ENCODE measurements around the gene SPATA6L. TPM values are rescaled to one million over a fixed set of nuclear protein-coding genes. Genes with fewer than 3 reads are reported as not detected.

The SPATA6L gene
- total RNA-seq, 1 donor from 2014 or later, result 6.7 TPM

DNA sequence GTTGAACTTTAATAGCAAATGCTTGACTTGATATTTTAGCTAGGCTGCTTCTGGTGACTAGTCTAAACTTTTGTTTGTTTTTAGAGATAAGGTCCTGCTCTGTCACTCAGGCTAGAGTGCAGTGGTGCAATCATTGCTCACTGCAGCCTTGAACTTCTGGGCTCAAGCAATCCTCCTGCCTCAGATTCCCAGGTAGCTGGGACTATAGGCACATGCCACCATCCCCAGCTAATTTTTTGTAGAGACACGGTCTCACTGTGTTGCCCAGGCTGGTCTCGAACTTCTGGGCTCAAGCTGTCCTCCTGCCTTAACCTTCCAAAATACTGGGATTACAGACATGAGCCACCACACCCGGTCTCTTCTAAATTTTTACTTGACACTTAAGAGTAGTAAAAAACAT is 33.8 kb upstream of the SPATA6L start:
- TF ChIP-seq, protein P1, sequence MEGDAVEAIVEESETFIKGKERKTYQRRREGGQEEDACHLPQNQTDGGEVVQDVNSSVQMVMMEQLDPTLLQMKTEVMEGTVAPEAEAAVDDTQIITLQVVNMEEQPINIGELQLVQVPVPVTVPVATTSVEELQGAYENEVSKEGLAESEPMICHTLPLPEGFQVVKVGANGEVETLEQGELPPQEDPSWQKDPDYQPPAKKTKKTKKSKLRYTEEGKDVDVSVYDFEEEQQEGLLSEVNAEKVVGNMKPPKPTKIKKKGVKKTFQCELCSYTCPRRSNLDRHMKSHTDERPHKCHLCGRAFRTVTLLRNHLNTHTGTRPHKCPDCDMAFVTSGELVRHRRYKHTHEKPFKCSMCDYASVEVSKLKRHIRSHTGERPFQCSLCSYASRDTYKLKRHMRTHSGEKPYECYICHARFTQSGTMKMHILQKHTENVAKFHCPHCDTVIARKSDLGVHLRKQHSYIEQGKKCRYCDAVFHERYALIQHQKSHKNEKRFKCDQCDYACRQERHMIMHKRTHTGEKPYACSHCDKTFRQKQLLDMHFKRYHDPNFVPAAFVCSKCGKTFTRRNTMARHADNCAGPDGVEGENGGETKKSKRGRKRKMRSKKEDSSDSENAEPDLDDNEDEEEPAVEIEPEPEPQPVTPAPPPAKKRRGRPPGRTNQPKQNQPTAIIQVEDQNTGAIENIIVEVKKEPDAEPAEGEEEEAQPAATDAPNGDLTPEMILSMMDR (IDR thresholded peaks at IDR 0.05; ENCODE audit: unreplicated experiment), result no peak
- H3K4me3 Mint-ChIP-seq (ENCODE audit: unreplicated experiment), result no peak overlapping the region
- no peaks in the 10 kb centered on the region for H3K36me3 Mint-ChIP-seq (ENCODE audit: low read depth, unreplicated experiment)
- no peak for DNase-seq (ENCODE audit: low spot score)
- no peak overlapping the region for H3K27ac Mint-ChIP-seq (ENCODE audit: unreplicated experiment)
- H3K27me3 Mint-ChIP-seq (ENCODE audit: unreplicated experiment), result no peaks in the 10 kb centered on the region
- no peaks in the 10 kb centered on the region for H3K9me3 Mint-ChIP-seq (ENCODE audit: unreplicated experiment)
- H3K4me1 Mint-ChIP-seq (ENCODE audit: unreplicated experiment), result no peaks in the 10 kb centered on the region

DNA sequence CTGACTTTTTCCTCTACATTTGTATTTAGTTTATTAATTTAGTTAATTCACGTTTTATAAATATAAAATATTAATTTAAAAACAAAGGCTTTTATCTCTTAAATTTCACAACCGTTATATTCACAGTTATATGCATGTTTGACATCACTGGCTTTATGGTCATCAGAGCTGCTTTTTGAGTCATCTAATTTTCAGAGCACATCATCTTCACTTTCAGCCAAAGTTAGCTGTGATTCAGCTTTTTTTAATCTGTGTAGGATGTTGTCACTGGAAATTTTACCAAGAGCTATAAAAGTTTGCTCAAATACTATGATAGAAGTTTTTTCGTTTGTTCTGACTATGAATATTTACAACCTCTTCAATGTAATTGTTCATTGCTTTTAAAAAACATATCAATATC is 25.5 kb upstream of the SPATA6L start:
- H3K9me3 Mint-ChIP-seq (ENCODE audit: unreplicated experiment), result no peaks in the 10 kb centered on the region
- H3K36me3 Mint-ChIP-seq (ENCODE audit: low read depth, unreplicated experiment), result no peaks in the 10 kb centered on the region
- DNase-seq (ENCODE audit: low spot score), result no peak
- H3K27me3 Mint-ChIP-seq (ENCODE audit: unreplicated experiment), result no peaks in the 10 kb centered on the region
- H3K4me3 Mint-ChIP-seq (ENCODE audit: unreplicated experiment), result no peak overlapping the region
- TF ChIP-seq, protein P1 (IDR thresholded peaks at IDR 0.05; ENCODE audit: unreplicated experiment), result no peak
- H3K27ac Mint-ChIP-seq (ENCODE audit: unreplicated experiment), result no peak overlapping the region
- H3K4me1 Mint-ChIP-seq (ENCODE audit: unreplicated experiment), result no peaks in the 10 kb centered on the region

DNA sequence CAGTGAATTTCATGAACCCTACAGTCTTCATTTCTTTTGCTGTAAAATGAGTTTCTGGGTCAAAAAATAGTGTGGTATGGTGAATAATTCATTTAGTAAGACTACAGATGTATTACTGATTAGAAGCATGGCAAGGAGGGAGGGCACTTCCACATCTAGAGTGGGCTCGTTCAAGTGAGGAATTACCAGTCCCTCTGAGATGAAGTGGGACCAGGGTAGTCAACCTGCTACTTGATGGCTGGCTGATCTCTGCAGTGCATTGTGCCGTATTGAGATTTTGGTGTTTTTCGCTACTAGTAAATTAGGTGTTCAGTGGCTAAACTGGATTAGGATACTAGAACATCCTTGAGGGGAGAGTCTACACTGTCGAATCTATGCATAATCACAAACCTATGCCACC is 23.9 kb upstream of the SPATA6L start:
- no peak for DNase-seq (ENCODE audit: low spot score)
- H3K36me3 Mint-ChIP-seq (ENCODE audit: low read depth, unreplicated experiment), result peaks cover 3% of the 10 kb centered on the region
- TF ChIP-seq, protein P1 (IDR thresholded peaks at IDR 0.05; ENCODE audit: unreplicated experiment), result no peak
- no peaks in the 10 kb centered on the region for H3K9me3 Mint-ChIP-seq (ENCODE audit: unreplicated experiment)
- no peaks in the 10 kb centered on the region for H3K4me1 Mint-ChIP-seq (ENCODE audit: unreplicated experiment)
- H3K27me3 Mint-ChIP-seq (ENCODE audit: unreplicated experiment), result peaks cover 1% of the 10 kb centered on the region
- H3K4me3 Mint-ChIP-seq (ENCODE audit: unreplicated experiment), result no peak overlapping the region
- no peak overlapping the region for H3K27ac Mint-ChIP-seq (ENCODE audit: unreplicated experiment)

DNA sequence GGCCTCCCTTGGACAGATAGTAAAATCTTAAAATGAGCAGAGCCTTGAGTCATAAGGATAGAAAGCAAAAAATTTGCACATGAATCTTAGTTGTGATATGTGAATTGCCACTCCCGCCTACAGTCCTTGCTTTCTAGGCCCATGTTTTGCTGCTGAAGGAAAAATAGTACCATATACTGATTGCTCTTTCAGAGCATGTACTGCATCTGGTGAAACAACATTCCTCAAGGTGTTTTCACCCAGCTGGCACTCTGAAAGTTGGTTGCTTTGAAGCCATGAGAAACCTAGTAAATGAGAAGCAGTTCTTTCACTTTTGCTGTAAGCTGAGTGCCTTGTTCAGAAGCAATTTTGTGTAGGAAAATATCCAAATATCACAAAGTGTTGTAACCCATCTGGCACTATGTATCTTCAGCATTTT is 23.4 kb upstream of the SPATA6L start:
- TF ChIP-seq, protein P1 (IDR thresholded peaks at IDR 0.05; ENCODE audit: unreplicated experiment), result no peak
- peaks cover 1% of the 10 kb centered on the region for H3K27me3 Mint-ChIP-seq (ENCODE audit: unreplicated experiment)
- H3K9me3 Mint-ChIP-seq (ENCODE audit: unreplicated experiment), result no peaks in the 10 kb centered on the region
- DNase-seq (ENCODE audit: low spot score), result no peak
- no peak overlapping the region for H3K4me3 Mint-ChIP-seq (ENCODE audit: unreplicated experiment)
- peaks cover 3% of the 10 kb centered on the region for H3K36me3 Mint-ChIP-seq (ENCODE audit: low read depth, unreplicated experiment)
- H3K4me1 Mint-ChIP-seq (ENCODE audit: unreplicated experiment), result no peaks in the 10 kb centered on the region
- no peak overlapping the region for H3K27ac Mint-ChIP-seq (ENCODE audit: unreplicated experiment)

DNA sequence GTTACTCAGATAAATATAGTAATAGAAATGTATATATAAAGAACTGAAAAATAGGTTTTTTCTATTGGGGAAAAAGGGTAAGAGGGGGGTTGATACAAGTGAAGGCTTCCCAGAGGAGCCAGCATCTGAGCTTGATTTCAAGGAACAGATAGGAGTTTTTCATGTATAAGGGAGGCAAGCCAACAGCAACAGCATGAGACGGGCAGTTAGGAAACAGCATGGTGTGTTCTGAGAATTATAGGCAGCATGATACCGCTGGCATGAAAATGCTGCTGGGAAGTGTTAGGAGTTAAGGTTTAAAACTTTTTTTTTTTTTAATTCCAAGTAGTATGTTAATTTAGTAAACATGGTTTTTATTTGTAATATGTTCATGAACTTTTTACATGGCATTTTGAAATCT is 22.7 kb upstream of the SPATA6L start:
- Mint-ChIP-seq H3K36me3 (ENCODE audit: low read depth, unreplicated experiment) (peaks cover 3% of the 10 kb centered on the region), H3K27ac (ENCODE audit: unreplicated experiment) (no peak overlapping the region), H3K4me3 (ENCODE audit: unreplicated experiment) (no peak overlapping the region), H3K27me3 (ENCODE audit: unreplicated experiment) (peaks cover 1% of the 10 kb centered on the region), H3K9me3 (ENCODE audit: unreplicated experiment) (no peaks in the 10 kb centered on the region), H3K4me1 (ENCODE audit: unreplicated experiment) (no peaks in the 10 kb centered on the region)
- no peak for DNase-seq (ENCODE audit: low spot score)
- TF ChIP-seq, protein P1 (IDR thresholded peaks at IDR 0.05; ENCODE audit: unreplicated experiment), result no peak

Data from endothelial cell (in vitro differentiated cells).